ENCODE data around the gene DUSP1.
A peak's percentile ranks its signal among the peaks of the same experiment; 100 is the strongest.

DUSP1 gene

DNA sequence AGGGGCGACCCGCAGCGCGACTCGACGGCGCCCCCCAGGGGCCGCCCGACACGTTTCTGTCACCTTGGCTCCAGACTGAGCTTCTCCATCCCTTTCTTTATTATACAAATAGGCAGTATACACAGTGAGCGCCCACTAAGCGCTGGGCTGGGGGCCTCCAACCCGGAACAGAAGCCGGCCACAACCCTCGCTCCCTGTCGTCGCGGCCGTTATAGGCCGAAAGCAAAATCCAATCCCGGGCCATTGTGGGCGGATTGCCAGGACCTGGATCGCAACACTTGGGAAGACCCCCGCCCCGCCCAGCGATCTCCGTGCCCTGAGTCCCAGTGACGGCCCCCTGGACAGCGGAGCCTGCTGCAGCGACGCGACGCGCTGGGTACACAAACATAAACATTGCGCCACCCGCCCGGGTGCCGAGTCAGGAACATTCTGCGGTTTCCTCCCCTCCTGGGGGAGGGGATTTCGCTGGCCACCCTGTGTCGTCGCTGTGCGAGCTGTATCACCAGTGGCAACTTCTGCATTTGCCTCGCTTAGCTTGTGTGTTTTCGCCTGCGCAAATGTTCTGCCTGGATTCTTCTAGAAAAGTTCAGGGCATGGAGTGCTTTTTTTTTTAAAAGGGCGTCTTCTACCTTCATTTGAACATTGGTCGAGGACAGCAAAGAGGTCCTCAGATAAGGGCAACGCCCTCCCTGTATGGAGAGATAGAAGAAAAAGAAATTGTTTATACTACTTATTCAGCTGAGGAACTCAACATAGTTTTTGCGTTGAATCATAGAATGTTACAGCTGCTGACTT is 1.3 kb upstream of the DUSP1 start:
- Histone ChIP-seq H3K4me1 (peaks cover 75% of the 10 kb centered on the region), H3K4me3 (peak overlapping the region; percentile 100), H3K36me3 (peaks cover 31% of the 10 kb centered on the region), H3K9ac (peak overlapping the region; percentile 100), H3K9me3 (no peaks in the 10 kb centered on the region), H3K4me2 (peak overlapping the region; percentile 94), H3K27ac (peak overlapping the region; percentile 99), H4K20me1 (peaks cover 36% of the 10 kb centered on the region), H3K27me3 (no peaks in the 10 kb centered on the region)
- TF ChIP-seq Cebpa-rat (IDR thresholded peaks at IDR 0.05), result peak; percentile 96

GRCh38 chr5:172771439-172772111 is 580 bp upstream of the DUSP1 start:
- Histone ChIP-seq H3K9ac (peak overlapping the region; percentile 100), H3K4me2 (peak overlapping the region; percentile 94), H4K20me1 (peaks cover 44% of the 10 kb centered on the region), H3K27ac (peak overlapping the region; percentile 99), H3K9me3 (no peaks in the 10 kb centered on the region), H3K4me3 (peak overlapping the region; percentile 100), H3K36me3 (peaks cover 38% of the 10 kb centered on the region), H3K4me1 (peaks cover 75% of the 10 kb centered on the region), H3K27me3 (no peaks in the 10 kb centered on the region)
- no peak for TF ChIP-seq Cebpa-rat (IDR thresholded peaks at IDR 0.05)

- H4K20me1 ChIP-seq, result peaks cover 55% of the 10 kb centered on the region
Measured at GRCh38 chr5:172770374-172770674, 671 bp downstream of the DUSP1 start.

GRCh38 chr5:172769616-172770373 is 1.2 kb downstream of the DUSP1 start:
- H3K36me3 ChIP-seq, result peaks cover 39% of the 10 kb centered on the region
- no peak for TF ChIP-seq Cebpa-rat (IDR thresholded peaks at IDR 0.05)
- peak overlapping the region; percentile 100 for H3K9ac ChIP-seq
- H3K27ac ChIP-seq, result peak overlapping the region; percentile 99
- H3K4me2 ChIP-seq, result peak overlapping the region; percentile 94
- H3K27me3 ChIP-seq, result no peaks in the 10 kb centered on the region
- H3K4me1 ChIP-seq, result peaks cover 73% of the 10 kb centered on the region
- peak overlapping the region; percentile 100 for H3K4me3 ChIP-seq
- peaks cover 55% of the 10 kb centered on the region for H4K20me1 ChIP-seq
- no peaks in the 10 kb centered on the region for H3K9me3 ChIP-seq

More at GRCh38 chr5:172770374-172770674, 671 bp downstream of the DUSP1 start:
- no peaks in the 10 kb centered on the region for H3K9me3 ChIP-seq
- H3K9ac ChIP-seq, result peak overlapping the region; percentile 100
- H3K27ac ChIP-seq, result peak overlapping the region; percentile 99
- no peaks in the 10 kb centered on the region for H3K27me3 ChIP-seq
- peak overlapping the region; percentile 94 for H3K4me2 ChIP-seq
- H3K4me3 ChIP-seq, result peak overlapping the region; percentile 100
- peaks cover 74% of the 10 kb centered on the region for H3K4me1 ChIP-seq
- peaks cover 39% of the 10 kb centered on the region for H3K36me3 ChIP-seq
- TF ChIP-seq Cebpa-rat (IDR thresholded peaks at IDR 0.05), result no peak

DNA sequence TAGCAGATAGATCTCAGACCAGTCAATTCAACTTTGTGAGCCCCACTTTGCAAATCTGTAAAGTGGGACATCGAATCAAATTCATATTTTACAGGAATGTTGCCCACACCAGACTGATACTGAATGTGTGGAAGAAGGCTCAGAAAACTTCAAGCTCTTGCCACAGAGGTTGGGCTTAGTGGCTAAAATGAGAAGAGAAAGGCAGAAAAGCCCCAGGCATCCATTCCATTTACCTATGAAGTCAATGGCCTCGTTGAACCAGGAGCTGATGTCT is 1.7 kb downstream of the DUSP1 start:
- Histone ChIP-seq H4K20me1 (peaks cover 55% of the 10 kb centered on the region), H3K4me1 (peaks cover 73% of the 10 kb centered on the region), H3K4me3 (peak overlapping the region; percentile 100), H3K9ac (peak overlapping the region; percentile 100), H3K27me3 (no peaks in the 10 kb centered on the region), H3K27ac (peak overlapping the region; percentile 99), H3K4me2 (peak overlapping the region; percentile 94), H3K36me3 (peaks cover 39% of the 10 kb centered on the region), H3K9me3 (no peaks in the 10 kb centered on the region)
- TF ChIP-seq Cebpa-rat (IDR thresholded peaks at IDR 0.05), result no peak

DNA sequence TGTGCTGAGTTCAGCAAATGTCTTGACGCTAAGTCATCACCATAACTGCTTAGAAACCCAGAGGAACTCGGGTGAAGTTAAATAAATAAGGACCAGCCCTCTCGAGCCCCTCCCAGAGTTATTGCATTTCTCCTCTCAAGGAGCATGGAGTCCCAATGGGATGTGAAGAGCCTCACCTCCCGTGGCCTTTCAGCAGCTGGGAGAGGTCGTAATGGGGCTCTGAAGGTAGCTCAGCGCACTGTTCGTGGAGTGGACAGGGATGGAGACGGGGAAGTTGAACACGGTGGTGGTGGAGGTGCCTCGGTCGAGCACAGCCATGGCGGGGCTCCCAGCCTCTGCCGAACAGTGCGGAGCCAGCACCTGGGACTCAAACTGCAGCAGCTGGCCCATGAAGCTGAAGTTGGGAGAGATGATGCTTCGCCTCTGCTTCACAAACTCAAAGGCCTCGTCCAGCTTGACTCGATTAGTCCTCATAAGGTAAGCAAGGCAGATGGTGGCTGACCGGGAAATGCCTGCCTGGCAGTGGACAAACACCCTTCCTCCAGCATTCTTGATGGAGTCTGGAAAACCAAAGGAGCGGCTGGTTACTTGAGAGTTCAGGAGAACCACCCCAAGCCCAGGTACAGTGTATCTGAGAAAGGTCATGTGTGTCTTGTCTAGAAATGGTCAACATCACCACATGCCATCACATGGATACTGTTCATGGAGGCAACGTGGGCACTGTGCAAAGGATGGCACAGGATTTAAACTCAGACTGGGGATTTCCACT is 2.2 kb downstream of the DUSP1 start:
- H4K20me1 ChIP-seq, result peaks cover 55% of the 10 kb centered on the region
- no peak for TF ChIP-seq Cebpa-rat (IDR thresholded peaks at IDR 0.05)
- peak overlapping the region; percentile 94 for H3K4me2 ChIP-seq
- peaks cover 39% of the 10 kb centered on the region for H3K36me3 ChIP-seq
- H3K27ac ChIP-seq, result peak overlapping the region; percentile 99
- H3K4me3 ChIP-seq, result peak overlapping the region; percentile 100
- no peaks in the 10 kb centered on the region for H3K9me3 ChIP-seq
- H3K4me1 ChIP-seq, result peaks cover 73% of the 10 kb centered on the region
- H3K27me3 ChIP-seq, result no peaks in the 10 kb centered on the region
- peak overlapping the region; percentile 100 for H3K9ac ChIP-seq

GRCh38 chr5:172768098-172768572 is 2.9 kb downstream of the DUSP1 start:
- Histone ChIP-seq H3K9ac (peak overlapping the region; percentile 100), H4K20me1 (peaks cover 55% of the 10 kb centered on the region), H3K4me1 (peaks cover 72% of the 10 kb centered on the region), H3K27ac (peak overlapping the region; percentile 99), H3K9me3 (no peaks in the 10 kb centered on the region), H3K36me3 (peaks cover 39% of the 10 kb centered on the region), H3K4me2 (peak overlapping the region; percentile 94), H3K4me3 (peak overlapping the region; percentile 100), H3K27me3 (no peaks in the 10 kb centered on the region)
- TF ChIP-seq Cebpa-rat (IDR thresholded peaks at IDR 0.05), result no peak

DNA sequence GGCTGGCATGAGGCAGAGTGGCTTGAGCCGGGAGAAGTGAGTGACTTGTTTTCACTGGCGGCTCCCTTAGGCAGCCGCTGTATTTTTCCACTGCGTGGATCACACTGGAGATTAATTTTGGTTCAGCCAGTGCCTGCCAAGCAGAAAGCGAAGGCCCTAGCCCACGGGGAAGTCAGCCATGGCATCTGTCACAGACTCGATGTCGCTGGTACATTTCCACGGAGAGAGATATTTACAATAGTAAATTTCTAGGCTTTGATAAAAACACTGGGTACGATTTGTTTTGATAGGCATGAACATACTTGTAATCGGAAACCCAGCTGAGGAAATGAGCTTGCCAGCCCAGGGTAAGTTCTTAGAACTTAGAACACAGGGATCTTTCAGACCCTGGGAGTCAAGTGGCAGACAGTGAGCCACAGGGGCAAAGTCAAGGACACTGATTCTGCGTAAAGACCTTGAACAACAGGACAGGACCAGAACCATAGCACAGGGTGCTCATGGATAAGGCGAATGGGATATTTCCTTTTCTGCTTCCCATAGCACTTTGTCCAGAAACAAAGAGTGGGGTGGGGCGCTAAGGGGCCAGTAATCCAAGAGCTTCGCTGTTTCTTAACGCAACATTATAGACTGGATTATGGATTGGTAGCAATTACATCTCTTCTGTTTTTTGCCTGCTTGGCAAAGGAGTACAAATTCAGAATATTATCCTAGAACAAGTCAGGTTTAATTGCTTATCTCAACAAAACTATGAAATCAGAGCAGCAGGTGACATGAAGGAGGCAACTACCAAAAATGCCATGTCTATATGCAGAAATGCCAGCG is 4.5 kb downstream of the DUSP1 start:
- peak overlapping the region; percentile 94 for H3K4me2 ChIP-seq
- peak overlapping the region; percentile 100 for H3K9ac ChIP-seq
- H3K27ac ChIP-seq, result peak overlapping the region; percentile 99
- TF ChIP-seq Cebpa-rat (IDR thresholded peaks at IDR 0.05), result no peak
- H3K9me3 ChIP-seq, result no peaks in the 10 kb centered on the region
- H4K20me1 ChIP-seq, result peaks cover 55% of the 10 kb centered on the region
- H3K27me3 ChIP-seq, result no peaks in the 10 kb centered on the region
- H3K4me3 ChIP-seq, result peak overlapping the region; percentile 100
- H3K4me1 ChIP-seq, result peaks cover 58% of the 10 kb centered on the region
- peaks cover 39% of the 10 kb centered on the region for H3K36me3 ChIP-seq

All from BLaER1 (cell line).